ENCODE results near the gene GPAT2. TPM values are rescaled to one million over a fixed set of nuclear protein-coding genes. Genes with fewer than 3 reads are reported as not detected.
"Not testable (repeated sequence)": the region's sequence is repeated elsewhere in the genome, so short reads cannot be mapped to it uniquely, and the experiment has no call there.

Gene GPAT2
- 1.7 TPM for polyA plus RNA-seq
- long read RNA-seq, donor 1 = 0 reads
- long read RNA-seq, donor 2 = 0 reads
- long read RNA-seq, donor 3 = 0 reads
- long read RNA-seq, donor 4 = 0 reads
- long read RNA-seq, donor 5 = 0 reads
- long read RNA-seq, donor 6 = 0 reads
- long read RNA-seq, donor 7 = 0 reads
- long read RNA-seq, donor 8, partial matches to known transcripts = 0 of 1 reads
- long read RNA-seq, donor 8, other reads (novel, unspliced or antisense) = 0 of 1 reads
- long read RNA-seq, donor 9 = 0 reads
- long read RNA-seq, donor 10 = 0 reads
- long read RNA-seq, donor 11 = 0 reads

- H3K9me3 ChIP-seq (ENCODE audit: control insufficient read depth, low read depth, low read length); DNase-seq; H3K4me3 ChIP-seq (ENCODE audit: low read length); H3K27ac ChIP-seq (ENCODE audit: low read length); H3K27me3 ChIP-seq (ENCODE audit: control insufficient read depth, insufficient read depth, low read length); H3K4me1 ChIP-seq (ENCODE audit: control insufficient read depth, insufficient read depth, low read length); H3K36me3 ChIP-seq (ENCODE audit: control insufficient read depth, insufficient read depth, low read length): not testable (repeated sequence)
- WGBS (ENCODE audit: insufficient coverage, low lambda C conversion rate) = no CpG with 5 or more reads among the region's 34 CpGs
These were observed at the start of gene GPAT2 for GRCh38 chr2:96034792-96035191. Gene GPAT2, minus strand, starts transcription at chr2:96034916. Its CDS starts 2,557 bp downstream, at chr2:96032359.

GRCh38 chr2:96083989-96084857, 49.5 kb upstream of the GPAT2 start:
- Histone ChIP-seq H3K4me3 (ENCODE audit: low read length) (no peak overlapping the region), H3K27me3 (ENCODE audit: control insufficient read depth, insufficient read depth, low read length) (no peaks in the 10 kb centered on the region), H3K36me3 (ENCODE audit: control insufficient read depth, insufficient read depth, low read length) (no peaks in the 10 kb centered on the region), H3K4me1 (ENCODE audit: control insufficient read depth, insufficient read depth, low read length) (no peaks in the 10 kb centered on the region), H3K27ac (ENCODE audit: low read length) (no peak overlapping the region), H3K9me3 (ENCODE audit: control insufficient read depth, low read depth, low read length) (no peaks in the 10 kb centered on the region)
- DNase-seq = no peak
- no CpG with 5 or more reads among the region's 22 CpGs for WGBS (ENCODE audit: insufficient coverage, low lambda C conversion rate)

- Histone ChIP-seq H3K4me1 (ENCODE audit: control insufficient read depth, insufficient read depth, low read length) (no peaks in the 10 kb centered on the region), H3K4me3 (ENCODE audit: low read length) (no peak overlapping the region), H3K27me3 (ENCODE audit: control insufficient read depth, insufficient read depth, low read length) (no peaks in the 10 kb centered on the region), H3K27ac (ENCODE audit: low read length) (no peak overlapping the region), H3K36me3 (ENCODE audit: control insufficient read depth, insufficient read depth, low read length) (no peaks in the 10 kb centered on the region), H3K9me3 (ENCODE audit: control insufficient read depth, low read depth, low read length) (no peaks in the 10 kb centered on the region)
- DNase-seq = no peak
- no CpG with 5 or more reads among the region's 9 CpGs for WGBS (ENCODE audit: insufficient coverage, low lambda C conversion rate)
These were observed 48.6 kb upstream of the GPAT2 start for GRCh38 chr2:96083064-96083939.

- no peaks in the 10 kb centered on the region for H3K9me3 ChIP-seq (ENCODE audit: control insufficient read depth, low read depth, low read length)
- H3K36me3 ChIP-seq (ENCODE audit: control insufficient read depth, insufficient read depth, low read length) = no peaks in the 10 kb centered on the region
- H3K4me1 ChIP-seq (ENCODE audit: control insufficient read depth, insufficient read depth, low read length) = no peaks in the 10 kb centered on the region
- no peak overlapping the region for H3K27ac ChIP-seq (ENCODE audit: low read length)
- no peak for DNase-seq
- no CpG with 5 or more reads among the region's 14 CpGs for WGBS (ENCODE audit: insufficient coverage, low lambda C conversion rate)
- no peak overlapping the region for H3K4me3 ChIP-seq (ENCODE audit: low read length)
- H3K27me3 ChIP-seq (ENCODE audit: control insufficient read depth, insufficient read depth, low read length) = no peaks in the 10 kb centered on the region
These were observed 47.7 kb upstream of the GPAT2 start for GRCh38 chr2:96082211-96083063.

- no peak overlapping the region for H3K27ac ChIP-seq (ENCODE audit: low read length)
- no peaks in the 10 kb centered on the region for H3K36me3 ChIP-seq (ENCODE audit: control insufficient read depth, insufficient read depth, low read length)
- no CpG with 5 or more reads among the region's 2 CpGs for WGBS (ENCODE audit: insufficient coverage, low lambda C conversion rate)
- DNase-seq = no peak
- H3K9me3 ChIP-seq (ENCODE audit: control insufficient read depth, low read depth, low read length) = no peaks in the 10 kb centered on the region
- no peak overlapping the region for H3K4me3 ChIP-seq (ENCODE audit: low read length)
- no peaks in the 10 kb centered on the region for H3K27me3 ChIP-seq (ENCODE audit: control insufficient read depth, insufficient read depth, low read length)
- no peaks in the 10 kb centered on the region for H3K4me1 ChIP-seq (ENCODE audit: control insufficient read depth, insufficient read depth, low read length)
These were observed 46.3 kb upstream of the GPAT2 start for GRCh38 chr2:96081042-96081441.

GRCh38 chr2:96075199-96075771, 40.6 kb upstream of the GPAT2 start:
- WGBS (ENCODE audit: insufficient coverage, low lambda C conversion rate) = 72% methylated on average over 2 of the region's 2 CpGs
- H3K27ac ChIP-seq (ENCODE audit: low read length) = no peak overlapping the region
- no peaks in the 10 kb centered on the region for H3K27me3 ChIP-seq (ENCODE audit: control insufficient read depth, insufficient read depth, low read length)
- no peaks in the 10 kb centered on the region for H3K4me1 ChIP-seq (ENCODE audit: control insufficient read depth, insufficient read depth, low read length)
- no peak overlapping the region for H3K4me3 ChIP-seq (ENCODE audit: low read length)
- no peak for DNase-seq
- no peaks in the 10 kb centered on the region for H3K36me3 ChIP-seq (ENCODE audit: control insufficient read depth, insufficient read depth, low read length)
- H3K9me3 ChIP-seq (ENCODE audit: control insufficient read depth, low read depth, low read length) = no peaks in the 10 kb centered on the region

- no peaks in the 10 kb centered on the region for H3K9me3 ChIP-seq (ENCODE audit: control insufficient read depth, low read depth, low read length)
- no peak overlapping the region for H3K27ac ChIP-seq (ENCODE audit: low read length)
- H3K4me1 ChIP-seq (ENCODE audit: control insufficient read depth, insufficient read depth, low read length) = no peaks in the 10 kb centered on the region
- H3K36me3 ChIP-seq (ENCODE audit: control insufficient read depth, insufficient read depth, low read length) = no peaks in the 10 kb centered on the region
- no peak overlapping the region for H3K4me3 ChIP-seq (ENCODE audit: low read length)
- WGBS (ENCODE audit: insufficient coverage, low lambda C conversion rate) = no CpG with 5 or more reads among the region's 6 CpGs
- H3K27me3 ChIP-seq (ENCODE audit: control insufficient read depth, insufficient read depth, low read length) = no peaks in the 10 kb centered on the region
- no peak for DNase-seq
These were observed 39.4 kb upstream of the GPAT2 start for GRCh38 chr2:96074156-96074555.

GRCh38 chr2:96073170-96073775, 38.6 kb upstream of the GPAT2 start:
- H3K9me3 ChIP-seq (ENCODE audit: control insufficient read depth, low read depth, low read length) = no peaks in the 10 kb centered on the region
- H3K36me3 ChIP-seq (ENCODE audit: control insufficient read depth, insufficient read depth, low read length) = no peaks in the 10 kb centered on the region
- H3K27ac ChIP-seq (ENCODE audit: low read length) = no peak overlapping the region
- DNase-seq = no peak
- H3K4me3 ChIP-seq (ENCODE audit: low read length) = no peak overlapping the region
- no peaks in the 10 kb centered on the region for H3K27me3 ChIP-seq (ENCODE audit: control insufficient read depth, insufficient read depth, low read length)
- no CpG with 5 or more reads among the region's 7 CpGs for WGBS (ENCODE audit: insufficient coverage, low lambda C conversion rate)
- no peaks in the 10 kb centered on the region for H3K4me1 ChIP-seq (ENCODE audit: control insufficient read depth, insufficient read depth, low read length)

- Histone ChIP-seq H3K4me1 (ENCODE audit: control insufficient read depth, insufficient read depth, low read length) (no peaks in the 10 kb centered on the region), H3K27me3 (ENCODE audit: control insufficient read depth, insufficient read depth, low read length) (no peaks in the 10 kb centered on the region), H3K27ac (ENCODE audit: low read length) (no peak overlapping the region), H3K4me3 (ENCODE audit: low read length) (no peak overlapping the region), H3K9me3 (ENCODE audit: control insufficient read depth, low read depth, low read length) (no peaks in the 10 kb centered on the region), H3K36me3 (ENCODE audit: control insufficient read depth, insufficient read depth, low read length) (no peaks in the 10 kb centered on the region)
- WGBS (ENCODE audit: insufficient coverage, low lambda C conversion rate) = no CpG with 5 or more reads among the region's 11 CpGs
- DNase-seq = no peak
These were observed 38.0 kb upstream of the GPAT2 start for GRCh38 chr2:96072746-96073145.

Data from large intestine (tissue), 12 donors.